Measurements from ENCODE around the gene EME1.
"Not testable (repeated sequence)": the region's sequence is repeated elsewhere in the genome, so short reads cannot be mapped to it uniquely, and the experiment has no call there.

The EME1 gene

DNA sequence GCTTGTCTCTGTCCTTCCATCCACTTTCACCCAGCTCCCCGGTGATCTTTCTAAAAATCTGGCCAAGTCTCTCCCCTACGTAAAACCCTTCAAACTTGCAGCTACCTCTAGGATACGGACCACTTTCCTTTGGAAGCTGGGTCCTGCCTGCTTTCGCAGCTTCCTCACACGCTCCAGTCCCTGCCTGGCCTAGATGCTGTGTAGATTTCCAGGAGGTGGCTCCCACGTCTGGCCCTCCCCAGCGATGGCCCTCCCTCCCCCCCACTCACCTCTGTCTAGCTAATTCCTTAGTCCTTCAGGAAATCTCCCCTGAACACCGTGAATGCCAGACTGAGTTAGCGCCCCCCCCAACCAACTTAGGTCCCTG, 24.9 kb downstream of the EME1 start:
- Histone ChIP-seq H3K4me3 (ENCODE audit: low read depth, low read length) (peak overlapping the region; percentile 78), H3K27me3 (ENCODE audit: control insufficient read depth, insufficient read depth, low read length) (0 out of 2 replicates have a peak, but pooled peaks cover 2% of the 10 kb centered on the region), H3K9me3 (ENCODE audit: control insufficient read depth, insufficient read depth, low read length) (no peaks in the 10 kb centered on the region), H3K36me3 (ENCODE audit: control insufficient read depth, insufficient read depth, low read length) (peaks cover 24% of the 10 kb centered on the region), H3K4me1 (ENCODE audit: control insufficient read depth, insufficient read depth, low read length) (0 out of 2 replicates have a peak, but pooled peaks cover 4% of the 10 kb centered on the region), H3K27ac (ENCODE audit: low read depth, low read length) (no peak overlapping the region), H3K9ac (ENCODE audit: low read depth, low read length) (no peak overlapping the region)

GRCh38 chr17:50398672-50399071, 25.6 kb downstream of the EME1 start:
- not testable (repeated sequence) for H3K9ac ChIP-seq (ENCODE audit: low read depth, low read length); H3K4me1 ChIP-seq (ENCODE audit: control insufficient read depth, insufficient read depth, low read length); H3K4me3 ChIP-seq (ENCODE audit: low read depth, low read length); H3K9me3 ChIP-seq (ENCODE audit: control insufficient read depth, insufficient read depth, low read length); H3K27me3 ChIP-seq (ENCODE audit: control insufficient read depth, insufficient read depth, low read length); H3K27ac ChIP-seq (ENCODE audit: low read depth, low read length)
- H3K36me3 ChIP-seq (ENCODE audit: control insufficient read depth, insufficient read depth, low read length) = peaks cover 16% of the 10 kb centered on the region

DNA sequence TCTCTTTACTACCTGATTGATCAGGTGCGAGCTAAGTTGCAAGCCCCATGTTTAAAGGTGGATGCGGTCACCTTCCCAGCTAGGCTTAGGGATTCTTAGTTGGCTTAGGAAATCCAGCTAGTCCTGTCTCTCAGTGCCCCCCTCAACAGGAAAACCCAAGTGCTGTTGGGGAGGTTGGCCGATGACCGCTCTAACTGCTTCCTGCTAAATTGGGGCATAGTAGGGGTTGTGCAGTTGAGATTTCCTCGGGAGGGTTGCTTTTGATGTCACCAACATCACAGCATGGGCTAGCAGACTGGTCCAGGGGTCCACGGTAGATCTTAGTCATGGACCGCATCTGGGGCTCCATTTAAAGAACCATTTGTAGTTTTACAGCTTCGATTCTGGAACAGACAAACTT, 26.6 kb downstream of the EME1 start:
- not testable (repeated sequence) for H3K36me3 ChIP-seq (ENCODE audit: control insufficient read depth, insufficient read depth, low read length)

GRCh38 chr17:50405351-50405750, 32.3 kb downstream of the EME1 start:
- not testable (repeated sequence) for H3K27ac ChIP-seq (ENCODE audit: low read depth, low read length); H3K9me3 ChIP-seq (ENCODE audit: control insufficient read depth, insufficient read depth, low read length); H3K27me3 ChIP-seq (ENCODE audit: control insufficient read depth, insufficient read depth, low read length); H3K4me3 ChIP-seq (ENCODE audit: low read depth, low read length); H3K9ac ChIP-seq (ENCODE audit: low read depth, low read length); H3K4me1 ChIP-seq (ENCODE audit: control insufficient read depth, insufficient read depth, low read length); H3K36me3 ChIP-seq (ENCODE audit: control insufficient read depth, insufficient read depth, low read length)

More for the DNA sequence above, 26.6 kb downstream of the EME1 start:
- H3K4me3 ChIP-seq (ENCODE audit: low read depth, low read length); H3K9me3 ChIP-seq (ENCODE audit: control insufficient read depth, insufficient read depth, low read length); H3K9ac ChIP-seq (ENCODE audit: low read depth, low read length); H3K27me3 ChIP-seq (ENCODE audit: control insufficient read depth, insufficient read depth, low read length); H3K27ac ChIP-seq (ENCODE audit: low read depth, low read length); H3K4me1 ChIP-seq (ENCODE audit: control insufficient read depth, insufficient read depth, low read length): not testable (repeated sequence)

- H3K27ac ChIP-seq (ENCODE audit: low read depth, low read length) = no peak overlapping the region
- H3K9me3 ChIP-seq (ENCODE audit: control insufficient read depth, insufficient read depth, low read length) = no peaks in the 10 kb centered on the region
- no peaks in the 10 kb centered on the region for H3K27me3 ChIP-seq (ENCODE audit: control insufficient read depth, insufficient read depth, low read length)
- no peaks in the 10 kb centered on the region for H3K36me3 ChIP-seq (ENCODE audit: control insufficient read depth, insufficient read depth, low read length)
- H3K4me1 ChIP-seq (ENCODE audit: control insufficient read depth, insufficient read depth, low read length) = 0 out of 2 replicates have a peak, but pooled peaks cover 5% of the 10 kb centered on the region
- no peak overlapping the region for H3K4me3 ChIP-seq (ENCODE audit: low read depth, low read length)
- no peak overlapping the region for H3K9ac ChIP-seq (ENCODE audit: low read depth, low read length)
These were observed 33.5 kb downstream of the EME1 start for GRCh38 chr17:50406578-50406977.

DNA sequence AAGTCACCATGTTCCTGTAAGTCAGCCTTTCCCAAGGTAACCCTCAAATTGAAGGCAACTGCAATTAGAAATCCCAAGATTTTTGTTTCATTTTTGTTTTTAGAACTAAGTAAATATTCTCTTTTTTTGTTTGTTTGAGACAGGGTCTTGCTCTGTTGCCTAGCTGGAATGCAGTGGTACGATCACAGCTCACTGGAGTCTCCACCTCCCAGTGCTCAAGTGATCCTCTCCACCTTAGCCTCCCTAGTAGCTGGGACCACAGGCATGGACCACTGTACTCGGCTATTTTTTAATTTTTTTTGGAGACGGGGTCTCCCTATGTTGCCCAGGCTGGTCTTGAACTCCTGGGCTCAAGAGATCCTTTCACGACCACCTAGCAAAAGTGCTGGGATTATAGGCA, 34.9 kb downstream of the EME1 start:
- H3K27ac ChIP-seq (ENCODE audit: low read depth, low read length) = no peak overlapping the region
- 0 out of 2 replicates have a peak, but pooled peaks cover under 1% of the 10 kb centered on the region for H3K4me1 ChIP-seq (ENCODE audit: control insufficient read depth, insufficient read depth, low read length)
- no peaks in the 10 kb centered on the region for H3K36me3 ChIP-seq (ENCODE audit: control insufficient read depth, insufficient read depth, low read length)
- no peaks in the 10 kb centered on the region for H3K9me3 ChIP-seq (ENCODE audit: control insufficient read depth, insufficient read depth, low read length)
- H3K9ac ChIP-seq (ENCODE audit: low read depth, low read length) = no peak overlapping the region
- H3K4me3 ChIP-seq (ENCODE audit: low read depth, low read length) = no peak overlapping the region
- H3K27me3 ChIP-seq (ENCODE audit: control insufficient read depth, insufficient read depth, low read length) = no peaks in the 10 kb centered on the region

GRCh38 chr17:50412188-50412732, 39.2 kb downstream of the EME1 start:
- H3K4me3 ChIP-seq (ENCODE audit: low read depth, low read length) = no peak overlapping the region
- H3K36me3 ChIP-seq (ENCODE audit: control insufficient read depth, insufficient read depth, low read length) = no peaks in the 10 kb centered on the region
- H3K27me3 ChIP-seq (ENCODE audit: control insufficient read depth, insufficient read depth, low read length) = no peaks in the 10 kb centered on the region
- H3K4me1 ChIP-seq (ENCODE audit: control insufficient read depth, insufficient read depth, low read length) = no peaks in the 10 kb centered on the region
- no peak overlapping the region for H3K27ac ChIP-seq (ENCODE audit: low read depth, low read length)
- H3K9ac ChIP-seq (ENCODE audit: low read depth, low read length) = no peak overlapping the region
- H3K9me3 ChIP-seq (ENCODE audit: control insufficient read depth, insufficient read depth, low read length) = no peaks in the 10 kb centered on the region

DNA sequence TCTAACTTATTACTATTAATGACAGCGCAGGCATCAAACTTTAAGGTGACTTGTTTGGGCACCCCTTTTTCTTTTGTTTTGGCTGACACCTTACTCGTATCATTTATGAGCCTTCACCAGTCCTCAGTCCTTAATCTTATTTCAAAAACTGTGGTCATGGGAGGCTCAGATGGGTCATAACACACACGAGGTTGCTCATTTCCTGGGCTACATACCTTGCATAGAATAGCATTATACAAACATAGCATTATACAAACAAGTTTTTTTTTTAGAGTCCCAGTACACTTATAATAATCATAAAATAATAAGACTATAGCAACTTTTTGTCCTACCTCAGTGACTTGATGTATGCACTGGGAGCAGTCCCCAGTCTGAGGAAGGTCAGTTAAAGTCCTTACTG, 41.8 kb downstream of the EME1 start:
- Histone ChIP-seq H3K36me3 (ENCODE audit: control insufficient read depth, insufficient read depth, low read length) (no peaks in the 10 kb centered on the region), H3K9ac (ENCODE audit: low read depth, low read length) (no peak overlapping the region), H3K9me3 (ENCODE audit: control insufficient read depth, insufficient read depth, low read length) (no peaks in the 10 kb centered on the region), H3K27me3 (ENCODE audit: control insufficient read depth, insufficient read depth, low read length) (no peaks in the 10 kb centered on the region), H3K27ac (ENCODE audit: low read depth, low read length) (no peak overlapping the region), H3K4me3 (ENCODE audit: low read depth, low read length) (no peak overlapping the region), H3K4me1 (ENCODE audit: control insufficient read depth, insufficient read depth, low read length) (no peaks in the 10 kb centered on the region)

DNA sequence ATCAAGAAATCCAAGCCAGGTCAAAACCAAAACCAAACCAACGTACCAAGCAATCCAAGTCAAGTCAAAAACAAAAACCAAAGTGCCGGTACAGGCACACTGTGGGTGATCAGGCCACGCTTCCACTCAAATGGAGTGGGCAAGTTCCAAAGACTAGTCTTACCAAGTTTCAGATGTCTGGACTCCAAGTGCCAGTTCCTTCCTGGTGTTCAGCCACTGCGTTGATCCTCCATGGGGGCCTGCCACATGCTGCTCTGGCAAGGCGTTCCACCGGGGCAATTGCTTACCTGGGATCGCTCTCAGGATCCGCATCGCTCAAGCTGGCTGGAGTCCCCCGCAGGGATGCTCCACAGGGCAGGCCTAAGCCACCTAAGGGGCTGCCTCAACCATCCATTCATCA, 46.5 kb downstream of the EME1 start:
- H3K4me1 ChIP-seq (ENCODE audit: control insufficient read depth, insufficient read depth, low read length); H3K9me3 ChIP-seq (ENCODE audit: control insufficient read depth, insufficient read depth, low read length); H3K9ac ChIP-seq (ENCODE audit: low read depth, low read length); H3K4me3 ChIP-seq (ENCODE audit: low read depth, low read length); H3K36me3 ChIP-seq (ENCODE audit: control insufficient read depth, insufficient read depth, low read length); H3K27ac ChIP-seq (ENCODE audit: low read depth, low read length); H3K27me3 ChIP-seq (ENCODE audit: control insufficient read depth, insufficient read depth, low read length): not testable (repeated sequence)

GRCh38 chr17:50420419-50421112, 47.5 kb downstream of the EME1 start:
- H3K27me3 ChIP-seq (ENCODE audit: control insufficient read depth, insufficient read depth, low read length) = peaks cover 5% of the 10 kb centered on the region; the same call in 1 of the 2 replicates
- no peak overlapping the region for H3K9ac ChIP-seq (ENCODE audit: low read depth, low read length)
- H3K27ac ChIP-seq (ENCODE audit: low read depth, low read length) = no peak overlapping the region
- peaks cover 3% of the 10 kb centered on the region; the same call in 1 of the 2 replicates for H3K4me1 ChIP-seq (ENCODE audit: control insufficient read depth, insufficient read depth, low read length)
- no peaks in the 10 kb centered on the region for H3K9me3 ChIP-seq (ENCODE audit: control insufficient read depth, insufficient read depth, low read length)
- H3K36me3 ChIP-seq (ENCODE audit: control insufficient read depth, insufficient read depth, low read length) = no peaks in the 10 kb centered on the region
- no peak overlapping the region for H3K4me3 ChIP-seq (ENCODE audit: low read depth, low read length)

GRCh38 chr17:50421308-50422051, 48.5 kb downstream of the EME1 start:
- no peak overlapping the region for H3K27ac ChIP-seq (ENCODE audit: low read depth, low read length)
- H3K9ac ChIP-seq (ENCODE audit: low read depth, low read length) = no peak overlapping the region
- peaks cover 5% of the 10 kb centered on the region; the same call in 1 of the 2 replicates for H3K27me3 ChIP-seq (ENCODE audit: control insufficient read depth, insufficient read depth, low read length)
- no peak overlapping the region for H3K4me3 ChIP-seq (ENCODE audit: low read depth, low read length)
- peaks cover 4% of the 10 kb centered on the region for H3K4me1 ChIP-seq (ENCODE audit: control insufficient read depth, insufficient read depth, low read length)
- no peaks in the 10 kb centered on the region for H3K9me3 ChIP-seq (ENCODE audit: control insufficient read depth, insufficient read depth, low read length)
- no peaks in the 10 kb centered on the region for H3K36me3 ChIP-seq (ENCODE audit: control insufficient read depth, insufficient read depth, low read length)
